ENCODE data around the gene KAT7.

GRCh38 chr17:49779156-49779738 is 9.2 kb upstream of the KAT7 start:
- TF ChIP-seq POLR2A (IDR thresholded peaks at IDR 0.05), result no peak
- TF ChIP-seq CTCF (IDR thresholded peaks at IDR 0.05), result no peak

All from heart left ventricle (tissue), 13 donors.